Lung microvascular endothelial cell (primary cell): Measurements from ENCODE around the gene ZDHHC12. TPM values are rescaled to one million over a fixed set of nuclear protein-coding genes. Genes with fewer than 3 reads are reported as not detected.
"Not testable (repeated sequence)": the region's sequence is repeated elsewhere in the genome, so short reads cannot be mapped to it uniquely, and the experiment has no call there.

Source experiments
- DNase-seq, 2 donors: peaks; one replicate each; pipeline versions ENCODE4 v3.0.0 to v3.0.0-alpha.2; 2010; ENCODE audit warnings: low read depth in 2 of 2
- total RNA-seq: library from RNA; depleted of rRNA; stranded (reverse); fragments of >200 nt; gene quantifications from 2 replicates; pipeline ENCODE4 v1.2.1, GENCODE V29; 2014

ZDHHC12 gene
- total RNA-seq, 1 donor from 2014 or later, result 44.6 TPM

- DNase-seq, result no peak
Measured at GRCh38 chr9:128712451-128713410, 11.2 kb downstream of the ZDHHC12 start.

DNA sequence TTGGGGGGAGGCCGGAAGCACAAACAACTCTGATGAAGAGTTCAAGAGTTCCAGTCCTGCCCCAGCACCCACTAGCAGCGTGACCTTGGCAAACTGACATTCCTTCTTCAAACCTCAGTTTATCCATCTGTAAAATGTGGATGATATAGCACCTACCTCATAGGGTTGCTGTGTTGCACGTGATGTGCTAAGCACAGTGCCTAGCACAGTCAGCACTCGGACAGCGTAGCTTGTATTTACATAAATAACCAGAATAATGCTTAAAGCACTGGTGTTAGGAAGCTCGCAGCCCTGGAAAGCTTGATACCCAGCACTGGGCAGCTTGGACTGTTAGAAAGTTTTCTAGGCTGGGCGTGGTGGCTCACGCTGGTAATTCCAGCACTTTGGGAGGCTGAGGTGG is 16.5 kb downstream of the ZDHHC12 start:
- no peak for DNase-seq

DNA sequence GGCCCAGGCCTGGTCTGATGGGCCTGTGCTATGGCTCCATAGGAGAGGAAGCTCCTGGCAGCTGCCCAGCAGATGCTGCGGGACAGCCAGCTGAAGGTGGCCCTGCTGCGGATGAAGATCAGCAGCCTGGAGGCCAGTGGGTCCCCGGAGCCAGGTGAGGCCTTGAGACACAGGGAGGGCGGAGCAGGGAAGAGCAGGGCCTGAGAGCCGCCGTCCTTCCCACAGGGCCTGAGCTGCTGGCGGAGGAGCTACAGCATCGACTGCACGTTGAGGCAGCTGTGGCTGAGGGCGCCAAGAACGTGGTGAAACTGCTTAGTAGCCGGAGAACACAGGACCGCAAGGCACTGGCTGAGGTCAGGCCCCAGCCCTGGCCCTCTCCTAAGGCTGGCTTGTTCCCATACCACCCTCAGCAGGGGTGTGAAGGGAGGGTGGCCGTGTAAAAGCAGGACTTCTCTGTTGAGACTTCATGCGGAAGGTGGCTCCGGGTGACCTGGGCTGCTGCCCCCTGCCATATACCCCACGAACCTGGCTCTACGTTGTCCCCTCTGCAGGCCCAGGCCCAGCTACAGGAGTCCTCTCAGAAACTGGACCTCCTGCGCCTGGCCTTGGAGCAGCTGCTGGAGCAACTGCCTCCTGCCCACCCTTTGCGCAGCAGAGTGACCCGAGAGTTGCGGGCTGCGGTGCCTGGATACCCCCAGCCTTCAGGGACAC is 17.1 kb downstream of the ZDHHC12 start:
- no peak for DNase-seq

GRCh38 chr9:128706045-128706444 is 17.9 kb downstream of the ZDHHC12 start:
- DNase-seq, result no peak

DNA sequence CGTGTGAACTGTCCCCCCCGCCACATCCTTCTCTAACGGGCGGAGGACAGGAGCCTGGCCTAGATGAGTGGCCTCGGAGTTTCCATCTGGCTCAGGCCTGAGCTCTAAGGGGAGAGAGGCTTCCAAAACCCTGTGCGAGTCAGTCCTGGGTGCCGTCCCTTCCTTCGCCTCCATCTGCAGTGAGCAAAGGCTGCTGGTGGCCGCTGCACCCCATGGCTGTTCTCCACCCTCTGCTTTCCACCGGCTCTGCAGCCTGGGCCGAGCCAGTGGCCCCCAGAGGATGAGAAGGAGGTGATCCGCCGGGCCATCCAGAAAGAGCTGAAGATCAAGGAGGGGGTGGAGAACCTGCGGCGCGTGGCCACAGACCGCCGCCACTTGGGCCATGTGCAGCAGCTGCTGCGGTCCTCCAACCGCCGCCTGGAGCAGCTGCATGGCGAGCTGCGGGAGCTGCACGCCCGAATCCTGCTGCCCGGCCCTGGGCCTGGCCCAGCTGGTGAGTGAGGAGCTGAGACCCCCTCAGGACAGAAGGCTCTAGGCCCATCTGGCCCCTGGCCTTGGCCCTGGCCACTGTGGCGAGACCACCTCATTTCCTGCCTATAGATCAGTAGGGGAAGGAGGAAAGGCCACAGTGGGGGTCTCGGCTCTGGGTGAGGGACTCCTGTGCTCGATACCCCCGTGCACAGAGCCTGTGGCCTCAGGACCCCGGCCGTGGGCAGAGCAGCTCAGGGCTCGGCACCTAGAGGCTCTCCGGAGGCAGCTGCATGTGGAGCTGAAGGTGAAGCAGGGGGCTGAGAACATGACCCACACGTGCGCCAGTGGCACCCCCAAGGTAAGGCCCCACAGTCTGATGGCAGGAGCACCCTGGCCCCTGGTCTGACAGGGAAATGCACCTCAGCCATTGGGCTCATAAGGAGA is 18.6 kb downstream of the ZDHHC12 start:
- DNase-seq, result no peak

DNA sequence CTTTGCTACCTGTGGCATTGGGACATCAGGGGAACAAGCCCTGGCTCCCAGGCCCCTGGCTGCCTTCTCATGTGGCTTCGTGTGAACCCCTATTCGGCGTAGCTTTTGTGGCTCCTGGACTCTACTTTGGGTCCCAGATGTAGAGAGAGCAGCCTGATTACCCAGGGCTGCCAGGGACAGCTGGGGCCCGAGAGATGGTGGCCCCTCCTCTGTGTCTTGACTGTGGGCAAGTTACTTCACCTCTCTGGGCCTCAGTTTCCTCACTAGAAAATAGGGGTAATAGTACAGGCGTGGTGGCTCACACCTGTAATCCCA is 19.6 kb downstream of the ZDHHC12 start:
- DNase-seq, result no peak

DNA sequence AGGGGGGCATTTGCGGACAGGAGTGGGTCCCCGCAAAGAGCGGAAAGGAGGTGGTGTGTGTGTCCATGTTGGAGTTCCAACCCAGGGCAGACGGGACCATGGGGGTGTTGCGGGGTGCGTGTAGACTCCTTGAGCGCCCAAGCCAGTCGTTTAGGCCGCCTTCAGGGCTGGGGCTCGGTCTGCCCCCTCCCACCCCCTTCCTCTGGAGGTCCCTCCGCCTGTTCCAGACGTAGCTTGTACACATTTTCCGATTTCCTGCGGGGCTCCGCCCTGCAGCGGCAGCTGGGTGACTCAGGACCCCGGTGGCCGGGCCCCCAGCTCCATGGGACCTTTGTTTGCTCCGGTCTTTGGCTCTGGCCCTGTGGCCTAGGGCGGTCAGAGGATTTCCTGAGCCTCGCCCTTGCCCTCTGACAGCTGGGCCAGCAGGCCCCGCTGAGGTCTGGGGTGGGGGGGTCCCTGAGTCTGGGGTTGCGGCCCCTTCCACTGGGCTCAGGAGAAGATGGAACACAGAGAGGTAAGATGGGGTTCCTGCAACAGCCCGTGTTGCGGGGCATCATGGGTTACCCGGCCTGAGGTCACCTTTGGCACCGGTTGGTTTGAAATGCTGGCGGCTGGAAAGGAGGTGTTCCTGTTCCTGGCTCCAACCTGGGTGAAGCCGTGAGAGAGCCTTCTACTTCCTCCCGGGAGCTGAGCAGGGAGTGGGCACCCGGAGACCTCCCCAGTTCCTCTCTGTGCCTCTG is 20.1 kb downstream of the ZDHHC12 start:
- DNase-seq, result peak; percentile 47 to 49

GRCh38 chr9:128702949-128703615 is 20.8 kb downstream of the ZDHHC12 start:
- DNase-seq, result peak; percentile 33 to 38

DNA sequence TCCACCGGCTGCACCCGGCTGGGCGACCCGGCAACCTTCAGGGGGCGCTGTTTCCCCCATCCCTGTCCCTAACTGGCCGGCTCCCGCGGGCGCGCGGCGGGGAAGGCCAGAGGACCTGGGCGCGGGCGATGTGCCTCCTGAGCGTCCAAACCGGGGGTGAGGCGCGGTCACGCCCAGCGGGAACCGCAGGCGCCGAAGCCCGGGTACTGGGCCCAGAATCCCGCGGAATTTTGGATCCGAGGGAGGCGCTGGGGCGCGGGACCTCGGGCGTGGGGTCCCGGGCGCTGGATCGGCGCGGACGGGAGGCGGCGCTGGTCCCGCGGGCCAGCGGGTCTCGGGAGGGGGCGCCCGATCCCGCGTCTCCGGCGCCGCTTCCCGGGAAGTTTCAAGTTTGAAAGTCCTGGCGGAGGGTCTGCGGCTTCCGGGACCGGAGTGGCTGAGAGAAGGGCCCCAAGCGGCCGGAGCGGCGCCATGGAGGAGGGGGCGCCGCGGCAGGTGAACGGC is 21.4 kb downstream of the ZDHHC12 start, which contains the start of gene PKN3:
Gene PKN3, plus strand, starts transcription at position 59 of the 504 bp plus-strand sequence. Its CDS starts 413 bp downstream, at position 472.
- DNase-seq, result peak; percentile 84 to 89

DNA sequence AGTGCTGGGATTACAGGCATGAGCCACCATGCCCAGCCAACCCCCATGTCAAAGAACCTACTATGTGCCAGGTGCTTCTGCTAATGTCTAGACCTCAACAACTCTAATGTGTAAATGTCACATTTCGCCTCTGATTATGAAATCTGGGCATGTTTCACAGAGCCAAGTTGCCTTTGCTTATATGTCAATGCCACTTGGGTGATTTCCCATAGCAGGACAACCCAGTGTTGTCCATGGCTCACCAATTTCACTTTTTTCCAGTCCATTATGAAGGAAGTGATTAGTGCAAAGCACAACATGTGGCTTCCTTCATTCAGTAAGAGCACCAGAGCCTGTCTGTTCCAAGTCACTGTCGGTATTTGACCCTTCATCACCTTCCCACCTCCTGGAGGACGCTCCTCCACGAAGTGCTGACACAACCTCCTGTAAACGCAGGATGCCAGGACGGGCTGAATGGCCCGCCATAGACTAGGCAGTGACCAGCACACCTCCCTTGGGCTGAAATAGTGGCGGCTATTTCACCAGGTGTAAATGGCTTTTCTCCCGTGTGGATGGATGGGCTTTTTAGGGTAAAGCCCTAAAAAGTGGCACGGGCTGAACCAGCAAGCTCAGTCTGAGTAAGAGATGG is 22.6 kb downstream of the ZDHHC12 start:
- DNase-seq, result peak; percentile 26 to 61

GRCh38 chr9:128699096-128699795 is 24.7 kb downstream of the ZDHHC12 start:
- not testable (repeated sequence) for DNase-seq

- DNase-seq, result no peak
Measured at GRCh38 chr9:128696923-128697707, 26.8 kb downstream of the ZDHHC12 start.

GRCh38 chr9:128694344-128694743 is 29.6 kb downstream of the ZDHHC12 start:
- DNase-seq, result no peak

GRCh38 chr9:128693738-128694137 is 30.2 kb downstream of the ZDHHC12 start:
- not testable (repeated sequence) for DNase-seq

DNA sequence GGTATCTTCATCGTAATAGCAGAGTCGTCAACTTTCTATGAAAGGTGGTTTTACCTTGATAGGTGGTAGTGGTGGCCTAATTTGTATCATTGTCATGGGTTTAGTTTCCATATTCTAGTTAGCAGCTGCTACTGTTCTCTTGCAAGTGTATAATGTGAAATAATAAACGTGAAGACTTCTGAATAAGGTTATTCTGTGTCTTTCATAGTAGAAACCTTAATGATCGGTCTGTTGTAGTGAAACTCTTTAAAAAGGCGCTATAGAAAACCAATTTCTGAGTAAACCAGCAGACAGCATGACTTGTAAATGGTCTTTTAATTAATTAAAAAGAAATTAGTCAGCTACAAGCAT is 33.3 kb downstream of the ZDHHC12 start:
- DNase-seq, result no peak

GRCh38 chr9:128689820-128690683 is 33.9 kb downstream of the ZDHHC12 start:
- DNase-seq, result peak; percentile 57 to 72

DNA sequence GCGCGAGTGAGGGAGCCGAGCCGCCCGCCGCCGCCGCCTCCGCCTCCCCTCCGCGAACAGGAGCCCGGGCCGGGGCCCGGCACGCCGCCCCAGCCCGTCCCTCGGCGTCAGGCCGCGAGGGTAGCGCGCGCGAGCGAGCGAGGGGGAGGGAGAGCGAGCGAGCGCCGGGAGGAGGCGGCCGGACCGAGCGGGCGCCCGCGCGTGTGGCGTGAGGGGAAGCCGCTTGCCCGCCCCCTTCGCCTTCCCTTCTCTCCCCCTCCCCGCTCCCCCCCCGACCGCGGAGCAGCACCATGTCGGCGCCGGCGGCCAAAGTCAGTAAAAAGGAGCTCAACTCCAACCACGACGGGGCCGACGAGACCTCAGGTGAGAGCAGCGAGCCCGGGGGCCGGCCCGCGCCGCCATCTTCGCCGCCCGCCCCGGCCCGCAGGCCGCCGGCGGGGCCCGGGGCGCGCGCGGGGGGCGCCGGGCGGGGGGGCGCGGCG is 34.6 kb downstream of the ZDHHC12 start:
- peak; percentile 66 to 72 for DNase-seq
